LNCAP (cell line): Measurements from ENCODE around the gene PSRC1.

Source experiments
- TF ChIP-seq, protein P1 (sequence below): fragments of 450-650 bp; IDR thresholded peaks from 2 replicates; pipeline ENCODE4 v1.5.1; 2017; ENCODE audit warnings: mild to moderate bottlenecking

PSRC1 gene

DNA sequence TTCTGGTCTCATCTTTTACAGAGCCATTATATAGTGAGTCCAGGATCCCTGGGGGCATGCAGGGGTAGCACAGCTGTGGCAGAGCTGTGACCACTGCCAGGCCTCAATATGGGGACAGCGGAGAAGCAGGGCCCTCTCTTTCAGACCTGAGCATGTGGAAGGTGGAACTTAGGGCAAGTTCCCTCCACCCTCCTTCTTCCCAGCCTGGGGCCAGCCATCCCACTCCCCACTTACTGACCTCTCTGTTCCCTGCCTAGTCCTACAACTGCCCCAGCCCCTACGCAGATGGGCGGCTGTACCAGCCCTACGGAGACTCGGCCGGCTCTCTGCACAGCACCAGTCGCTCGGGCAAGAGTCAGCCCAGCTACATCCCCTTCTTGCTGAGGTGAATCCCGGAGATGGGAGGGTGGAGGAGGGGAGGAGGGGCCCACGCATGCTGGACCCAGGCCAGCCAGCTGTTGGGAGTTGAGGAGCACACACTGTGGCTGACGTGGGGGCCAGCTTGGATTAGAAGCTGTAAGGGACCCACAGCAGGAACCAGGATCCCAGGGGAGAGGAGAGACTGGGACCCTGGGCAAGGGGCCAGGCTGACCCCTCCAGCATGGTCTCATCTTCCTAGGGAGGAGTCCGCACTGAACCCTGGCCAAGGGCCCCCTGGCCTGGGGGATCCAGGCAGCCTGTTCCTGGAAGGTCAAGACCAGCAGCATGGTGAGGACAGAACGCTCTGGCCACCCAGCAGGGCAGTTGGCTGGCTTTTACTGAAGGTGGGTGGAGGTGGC, 10.7 kb downstream of the PSRC1 start:
- TF ChIP-seq, protein P1, sequence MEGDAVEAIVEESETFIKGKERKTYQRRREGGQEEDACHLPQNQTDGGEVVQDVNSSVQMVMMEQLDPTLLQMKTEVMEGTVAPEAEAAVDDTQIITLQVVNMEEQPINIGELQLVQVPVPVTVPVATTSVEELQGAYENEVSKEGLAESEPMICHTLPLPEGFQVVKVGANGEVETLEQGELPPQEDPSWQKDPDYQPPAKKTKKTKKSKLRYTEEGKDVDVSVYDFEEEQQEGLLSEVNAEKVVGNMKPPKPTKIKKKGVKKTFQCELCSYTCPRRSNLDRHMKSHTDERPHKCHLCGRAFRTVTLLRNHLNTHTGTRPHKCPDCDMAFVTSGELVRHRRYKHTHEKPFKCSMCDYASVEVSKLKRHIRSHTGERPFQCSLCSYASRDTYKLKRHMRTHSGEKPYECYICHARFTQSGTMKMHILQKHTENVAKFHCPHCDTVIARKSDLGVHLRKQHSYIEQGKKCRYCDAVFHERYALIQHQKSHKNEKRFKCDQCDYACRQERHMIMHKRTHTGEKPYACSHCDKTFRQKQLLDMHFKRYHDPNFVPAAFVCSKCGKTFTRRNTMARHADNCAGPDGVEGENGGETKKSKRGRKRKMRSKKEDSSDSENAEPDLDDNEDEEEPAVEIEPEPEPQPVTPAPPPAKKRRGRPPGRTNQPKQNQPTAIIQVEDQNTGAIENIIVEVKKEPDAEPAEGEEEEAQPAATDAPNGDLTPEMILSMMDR, result no peak

- TF ChIP-seq, protein P1, result no peak
Measured at GRCh38 chr1:109271458-109271857, 11.5 kb downstream of the PSRC1 start.

GRCh38 chr1:109270623-109271317, 12.2 kb downstream of the PSRC1 start:
- TF ChIP-seq, protein P1, result no peak

- TF ChIP-seq, protein P1, result no peak
Measured at GRCh38 chr1:109269981-109270622, 12.8 kb downstream of the PSRC1 start.

DNA sequence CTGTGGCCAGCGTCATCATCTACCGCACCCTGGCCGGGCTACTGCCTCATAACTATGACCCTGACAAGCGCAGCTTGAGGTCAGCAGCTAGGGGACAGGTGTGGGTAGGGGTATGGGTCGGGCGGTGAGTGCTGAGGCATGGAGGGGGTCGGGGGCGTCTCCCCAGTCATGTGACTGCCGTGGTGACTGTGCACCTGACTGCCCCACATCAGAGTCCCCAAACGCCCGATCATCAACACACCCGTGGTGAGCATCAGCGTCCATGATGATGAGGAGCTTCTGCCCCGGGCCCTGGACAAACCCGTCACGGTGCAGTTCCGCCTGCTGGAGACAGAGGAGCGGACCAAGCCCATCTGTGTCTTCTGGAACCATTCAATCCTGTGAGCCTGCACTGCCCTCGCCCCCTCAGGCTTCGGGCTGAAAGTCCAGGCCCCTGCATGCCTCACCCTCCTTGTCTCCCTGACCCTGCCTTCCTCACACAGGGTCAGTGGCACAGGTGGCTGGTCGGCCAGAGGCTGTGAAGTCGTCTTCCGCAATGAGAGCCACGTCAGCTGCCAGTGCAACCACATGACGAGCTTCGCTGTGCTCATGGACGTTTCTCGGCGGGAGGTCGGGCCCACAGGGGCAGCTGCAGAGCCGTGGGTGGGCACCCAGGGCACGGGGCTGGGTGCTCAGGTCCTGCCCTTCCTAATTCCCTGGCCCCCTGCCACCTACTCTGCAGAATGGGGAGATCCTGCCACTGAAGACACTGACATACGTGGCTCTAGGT, 13.5 kb downstream of the PSRC1 start:
- TF ChIP-seq, protein P1, result no peak

- TF ChIP-seq, protein P1, result no peak
Measured at GRCh38 chr1:109268431-109269211, 14.3 kb downstream of the PSRC1 start.
